ENCODE results near the gene RNF169. TPM values are rescaled to one million over a fixed set of nuclear protein-coding genes. Genes with fewer than 3 reads are reported as not detected.

Gene RNF169
- total and polyA plus RNA-seq, 2 of the 13 experiments (the other 11 are each of a cell fraction or from before 2014, with no cell fraction given): 5.3 to 14.2 TPM

DNA sequence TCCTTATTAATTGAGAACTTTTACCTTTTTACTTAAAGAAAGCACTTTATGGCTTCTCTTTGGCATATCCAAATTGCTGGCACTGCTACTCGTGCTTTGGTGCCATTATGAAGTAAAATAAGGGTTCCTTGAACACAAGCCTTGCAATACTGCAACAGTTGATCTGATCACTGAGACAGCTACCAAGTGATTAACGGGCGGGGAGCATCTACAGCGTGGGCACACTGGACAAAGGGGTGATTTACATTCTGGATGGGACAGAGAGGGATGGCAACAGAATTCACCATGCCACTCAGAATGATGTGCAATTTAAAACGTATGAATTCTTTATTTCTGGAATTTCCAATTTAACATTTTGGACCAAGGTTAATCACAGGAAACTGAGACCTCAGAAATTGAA is 25.1 kb upstream of the RNF169 start:
- no TSS peak for BruUV-seq (replicated peaks)
- no peak for ATAC-seq
- CTCF ChIA-PET (ENCODE audit: low intra/inter-chr PET ratio, low total read pairs): no interaction called here

DNA sequence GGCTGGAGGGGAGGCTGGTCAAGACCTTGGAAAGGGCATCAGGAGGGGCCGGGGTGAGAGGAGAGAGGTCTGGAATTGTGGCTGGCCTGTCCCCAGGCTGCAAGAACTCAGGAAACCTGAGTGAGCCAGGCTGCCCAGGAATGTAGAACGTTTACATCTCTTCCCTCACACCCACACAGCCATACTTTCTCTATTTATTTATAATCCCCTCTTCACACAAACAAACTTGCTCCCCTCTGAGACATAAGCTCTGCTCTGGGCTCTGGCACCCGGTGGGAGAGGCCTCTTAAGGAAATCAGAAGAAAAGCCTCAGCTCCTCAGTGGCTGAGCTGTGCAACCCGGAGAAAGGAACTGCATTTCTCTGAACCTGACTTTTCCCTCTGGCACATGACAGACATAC is 22.9 kb upstream of the RNF169 start:
- intact Hi-C loops (cut with micrococcal nuclease; ENCODE audit: unreplicated experiment): loop anchor here (1.0 kb wide), 1 partner anchor 23 kb away; no protein-coding TSS in a partner anchor
- BruUV-seq (replicated peaks): no TSS peak
- Histone ChIP-seq H3K27ac (ENCODE audit: extremely low read length, insufficient read depth, low read length) (no peak overlapping the region), H3K36me3 (replicated peaks in 1 of 2; ENCODE audit: control insufficient read depth in 1 of 2, insufficient read depth in 2 of 2, low read length in 2 of 2) (no peaks in the 10 kb centered on the region), H3K27me3 (ENCODE audit: control insufficient read depth in 1 of 2, insufficient read depth in 2 of 2, low read length in 2 of 2) (peaks cover 8 to 90% of the 10 kb centered on the region in 2 experiments), H3K4me2 (ENCODE audit: low read depth, low read length) (no peak overlapping the region), H2AFZ (ENCODE audit: low read length) (no peak overlapping the region), H3K9me3 (ENCODE audit: low read length) (no peaks in the 10 kb centered on the region), H3K9ac (ENCODE audit: insufficient read depth, low read depth, low read length) (no peak overlapping the region), H4K20me1 (ENCODE audit: insufficient read depth, low read length) (no peaks in the 10 kb centered on the region), H3K4me1 (ENCODE audit: insufficient read depth, low read length) (peaks cover 17% of the 10 kb centered on the region), H3K79me2 (ENCODE audit: insufficient read depth, low read length) (no peaks in the 10 kb centered on the region), H3K4me3 (replicated peaks in 1 of 3; ENCODE audit: insufficient read depth in 1 of 3, low read depth in 2 of 3, low read length in 3 of 3) (no peak overlapping the region)
- 40% methylated on average over 4 of the region's 4 CpGs for WGBS (ENCODE audit: low lambda C conversion rate)
- ChIA-PET POLR2A (interaction anchor here (1.2 kb wide), 1 partner anchor 23 kb away, joined by 4 read pairs; no protein-coding TSS in a partner anchor), CTCF (ENCODE audit: low intra/inter-chr PET ratio, low total read pairs) (interaction anchor here (1.4 to 1.8 kb wide), 3 partner anchors 14 to 115 kb away, joined by 6 to 24 read pairs (median 10); no protein-coding TSS in a partner anchor)
- DNase-seq (ENCODE audit: low spot score): no peak
- no peak for FAIRE-seq
- ATAC-seq: no peak
- in situ Hi-C loops (cut with HindIII; ENCODE audit: extremely low pct_ligation_motif_present, low pct_unique_long_range_greater_than_20kb): no loop called here
- TF ChIP-seq JUN (CRISPR knock-in tag; IDR thresholded peaks at IDR 0.05): no peak
- TF ChIP-seq ZNF10 (CRISPR knock-in tag; IDR thresholded peaks at IDR 0.05; ENCODE audit: borderline replicate concordance, low read depth): no peak
- TF ChIP-seq NPAS2 (CRISPR knock-in tag; IDR thresholded peaks at IDR 0.05; ENCODE audit: borderline replicate concordance): no peak
- TF ChIP-seq, protein P1, sequence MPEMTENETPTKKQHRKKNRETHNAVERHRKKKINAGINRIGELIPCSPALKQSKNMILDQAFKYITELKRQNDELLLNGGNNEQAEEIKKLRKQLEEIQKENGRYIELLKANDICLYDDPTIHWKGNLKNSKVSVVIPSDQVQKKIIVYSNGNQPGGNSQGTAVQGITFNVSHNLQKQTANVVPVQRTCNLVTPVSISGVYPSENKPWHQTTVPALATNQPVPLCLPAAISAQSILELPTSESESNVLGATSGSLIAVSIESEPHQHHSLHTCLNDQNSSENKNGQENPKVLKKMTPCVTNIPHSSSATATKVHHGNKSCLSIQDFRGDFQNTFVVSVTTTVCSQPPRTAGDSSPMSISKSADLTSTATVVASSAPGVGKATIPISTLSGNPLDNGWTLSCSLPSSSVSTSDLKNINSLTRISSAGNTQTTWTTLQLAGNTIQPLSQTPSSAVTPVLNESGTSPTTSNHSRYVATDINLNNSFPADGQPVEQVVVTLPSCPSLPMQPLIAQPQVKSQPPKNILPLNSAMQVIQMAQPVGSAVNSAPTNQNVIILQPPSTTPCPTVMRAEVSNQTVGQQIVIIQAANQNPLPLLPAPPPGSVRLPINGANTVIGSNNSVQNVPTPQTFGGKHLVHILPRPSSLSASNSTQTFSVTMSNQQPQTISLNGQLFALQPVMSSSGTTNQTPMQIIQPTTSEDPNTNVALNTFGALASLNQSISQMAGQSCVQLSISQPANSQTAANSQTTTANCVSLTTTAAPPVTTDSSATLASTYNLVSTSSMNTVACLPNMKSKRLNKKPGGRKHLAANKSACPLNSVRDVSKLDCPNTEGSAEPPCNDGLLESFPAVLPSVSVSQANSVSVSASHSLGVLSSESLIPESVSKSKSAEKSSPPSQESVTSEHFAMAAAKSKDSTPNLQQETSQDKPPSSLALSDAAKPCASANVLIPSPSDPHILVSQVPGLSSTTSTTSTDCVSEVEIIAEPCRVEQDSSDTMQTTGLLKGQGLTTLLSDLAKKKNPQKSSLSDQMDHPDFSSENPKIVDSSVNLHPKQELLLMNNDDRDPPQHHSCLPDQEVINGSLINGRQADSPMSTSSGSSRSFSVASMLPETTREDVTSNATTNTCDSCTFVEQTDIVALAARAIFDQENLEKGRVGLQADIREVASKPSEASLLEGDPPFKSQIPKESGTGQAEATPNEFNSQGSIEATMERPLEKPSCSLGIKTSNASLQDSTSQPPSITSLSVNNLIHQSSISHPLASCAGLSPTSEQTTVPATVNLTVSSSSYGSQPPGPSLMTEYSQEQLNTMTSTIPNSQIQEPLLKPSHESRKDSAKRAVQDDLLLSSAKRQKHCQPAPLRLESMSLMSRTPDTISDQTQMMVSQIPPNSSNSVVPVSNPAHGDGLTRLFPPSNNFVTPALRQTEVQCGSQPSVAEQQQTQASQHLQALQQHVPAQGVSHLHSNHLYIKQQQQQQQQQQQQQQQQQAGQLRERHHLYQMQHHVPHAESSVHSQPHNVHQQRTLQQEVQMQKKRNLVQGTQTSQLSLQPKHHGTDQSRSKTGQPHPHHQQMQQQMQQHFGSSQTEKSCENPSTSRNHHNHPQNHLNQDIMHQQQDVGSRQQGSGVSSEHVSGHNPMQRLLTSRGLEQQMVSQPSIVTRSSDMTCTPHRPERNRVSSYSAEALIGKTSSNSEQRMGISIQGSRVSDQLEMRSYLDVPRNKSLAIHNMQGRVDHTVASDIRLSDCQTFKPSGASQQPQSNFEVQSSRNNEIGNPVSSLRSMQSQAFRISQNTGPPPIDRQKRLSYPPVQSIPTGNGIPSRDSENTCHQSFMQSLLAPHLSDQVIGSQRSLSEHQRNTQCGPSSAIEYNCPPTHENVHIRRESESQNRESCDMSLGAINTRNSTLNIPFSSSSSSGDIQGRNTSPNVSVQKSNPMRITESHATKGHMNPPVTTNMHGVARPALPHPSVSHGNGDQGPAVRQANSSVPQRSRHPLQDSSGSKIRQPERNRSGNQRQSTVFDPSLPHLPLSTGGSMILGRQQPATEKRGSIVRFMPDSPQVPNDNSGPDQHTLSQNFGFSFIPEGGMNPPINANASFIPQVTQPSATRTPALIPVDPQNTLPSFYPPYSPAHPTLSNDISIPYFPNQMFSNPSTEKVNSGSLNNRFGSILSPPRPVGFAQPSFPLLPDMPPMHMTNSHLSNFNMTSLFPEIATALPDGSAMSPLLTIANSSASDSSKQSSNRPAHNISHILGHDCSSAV (CRISPR knock-in tag; IDR thresholded peaks at IDR 0.05; ENCODE audit: borderline replicate concordance): no peak
- no peak for TF ChIP-seq NR2F2 (IDR thresholded peaks at IDR 0.05; ENCODE audit: borderline replicate concordance, low read depth)
- TF ChIP-seq ZMYM3 (CRISPR knock-in tag; IDR thresholded peaks at IDR 0.05): no peak
- TF ChIP-seq ZNF101 (CRISPR knock-in tag; IDR thresholded peaks at IDR 0.05; ENCODE audit: borderline replicate concordance, low read depth): no peak
- TF ChIP-seq SNAI1 (CRISPR knock-in tag; IDR thresholded peaks at IDR 0.05; ENCODE audit: borderline replicate concordance): no peak
- TF ChIP-seq RFXANK (CRISPR knock-in tag; IDR thresholded peaks at IDR 0.05): no peak
- TF ChIP-seq ZNF496 (CRISPR knock-in tag; IDR thresholded peaks at IDR 0.05; ENCODE audit: insufficient replicate concordance): no peak

More for the DNA sequence above, 25.1 kb upstream of the RNF169 start:
- DNase-seq (ENCODE audit: low spot score) (no peak), FAIRE-seq (no peak)
- no peak for TF ChIP-seq CBX1 (IDR thresholded peaks at IDR 0.05; ENCODE audit: low read depth)
- no peak for TF ChIP-seq ZNF790 (CRISPR knock-in tag; IDR thresholded peaks at IDR 0.05; ENCODE audit: borderline replicate concordance)
- POLR2A ChIA-PET: no interaction called here
- no peak overlapping the region for H2AFZ ChIP-seq (ENCODE audit: low read length)
- H3K4me2 ChIP-seq (ENCODE audit: low read depth, low read length): no peak overlapping the region
- H4K20me1 ChIP-seq (ENCODE audit: insufficient read depth, low read length): no peaks in the 10 kb centered on the region
- H3K27me3 ChIP-seq (ENCODE audit: control insufficient read depth in 1 of 2, insufficient read depth in 2 of 2, low read length in 2 of 2): peaks cover 9 to 88% of the 10 kb centered on the region in 2 experiments; a peak in 4 of 5 replicates
- no peak overlapping the region for H3K9ac ChIP-seq (ENCODE audit: insufficient read depth, low read depth, low read length)
- H3K4me1 ChIP-seq (ENCODE audit: insufficient read depth, low read length): peaks cover 8% of the 10 kb centered on the region; the same call in 1 of the 2 replicates
- no peaks in the 10 kb centered on the region for H3K36me3 ChIP-seq (replicated peaks in 1 of 2; ENCODE audit: control insufficient read depth in 1 of 2, insufficient read depth in 2 of 2, low read length in 2 of 2)
- intact Hi-C loops (cut with micrococcal nuclease; ENCODE audit: unreplicated experiment) (no loop called here), in situ Hi-C loops (cut with HindIII; ENCODE audit: extremely low pct_ligation_motif_present, low pct_unique_long_range_greater_than_20kb) (no loop called here)
- 12% methylated on average over 5 of the region's 5 CpGs for WGBS (ENCODE audit: low lambda C conversion rate)
- H3K79me2 ChIP-seq (ENCODE audit: insufficient read depth, low read length): no peaks in the 10 kb centered on the region
- no peak overlapping the region for H3K4me3 ChIP-seq (replicated peaks in 1 of 3; ENCODE audit: insufficient read depth in 1 of 3, low read depth in 2 of 3, low read length in 3 of 3)
- no peaks in the 10 kb centered on the region for H3K9me3 ChIP-seq (ENCODE audit: low read length)
- H3K27ac ChIP-seq (ENCODE audit: extremely low read length, insufficient read depth, low read length): no peak overlapping the region

Data from HepG2 (cell line).